Activated T-cell treated with anti-CD3 and anti-CD28 coated beads, Interleukin-2, amount 50 U/mL, for 48 hours (primary cell): Measurements from ENCODE around the gene NKPD1.

Source experiments
- DNase-seq, 2 experiments: peaks; one replicate each; pipeline ENCODE4 v3.0.0-alpha.2; 2020

The NKPD1 gene

DNA sequence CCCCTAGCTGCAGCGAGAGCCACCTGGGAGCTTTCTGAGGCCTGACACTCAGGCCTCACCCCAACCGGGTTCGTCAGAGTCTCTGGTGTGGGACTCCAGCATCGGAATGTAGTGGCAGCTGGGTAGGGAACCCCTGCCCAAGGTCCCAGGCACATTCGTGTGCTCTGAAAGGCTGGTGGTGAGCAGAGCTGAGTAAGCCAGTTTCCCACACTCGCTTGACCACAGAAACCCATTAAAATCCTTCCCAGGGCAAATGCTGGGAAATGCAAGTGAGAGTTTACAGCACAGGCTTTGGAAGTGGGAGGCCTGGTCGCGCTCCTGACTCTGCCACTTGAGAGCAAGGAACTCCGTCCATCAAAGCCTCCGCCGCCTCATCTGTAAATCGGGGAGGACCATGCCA, 13.0 kb upstream of the NKPD1 start:
- no peak for DNase-seq

DNA sequence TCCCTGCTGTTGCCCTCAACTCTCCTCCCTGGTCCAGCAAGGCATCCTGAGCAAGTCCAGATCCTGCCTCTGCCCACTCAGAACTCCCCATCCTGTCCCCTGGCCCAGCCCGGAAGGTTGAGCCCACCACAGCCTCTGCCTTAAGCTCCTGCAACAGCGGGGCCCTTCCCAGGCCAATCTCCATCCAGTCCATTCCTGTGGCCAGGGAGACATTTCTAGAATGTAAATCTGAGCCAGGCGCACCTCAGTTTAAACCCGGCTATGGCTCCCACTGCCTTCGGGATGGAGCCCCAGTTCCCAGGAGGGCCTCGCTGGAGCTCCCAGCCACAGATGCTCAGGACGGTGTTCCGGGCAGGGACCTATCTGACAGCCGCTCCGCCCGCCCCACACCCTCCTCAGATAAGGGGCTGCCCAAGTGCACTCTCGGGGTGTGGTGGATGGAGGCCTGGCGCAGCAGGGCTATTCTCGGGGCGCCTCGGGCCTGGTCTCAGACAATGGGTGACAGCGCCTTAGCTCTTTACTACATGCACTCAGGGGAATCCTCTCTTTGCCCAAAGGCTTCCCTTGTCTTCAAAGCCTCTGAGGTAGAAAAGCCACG, 11.9 kb upstream of the NKPD1 start:
- no peak for DNase-seq

DNA sequence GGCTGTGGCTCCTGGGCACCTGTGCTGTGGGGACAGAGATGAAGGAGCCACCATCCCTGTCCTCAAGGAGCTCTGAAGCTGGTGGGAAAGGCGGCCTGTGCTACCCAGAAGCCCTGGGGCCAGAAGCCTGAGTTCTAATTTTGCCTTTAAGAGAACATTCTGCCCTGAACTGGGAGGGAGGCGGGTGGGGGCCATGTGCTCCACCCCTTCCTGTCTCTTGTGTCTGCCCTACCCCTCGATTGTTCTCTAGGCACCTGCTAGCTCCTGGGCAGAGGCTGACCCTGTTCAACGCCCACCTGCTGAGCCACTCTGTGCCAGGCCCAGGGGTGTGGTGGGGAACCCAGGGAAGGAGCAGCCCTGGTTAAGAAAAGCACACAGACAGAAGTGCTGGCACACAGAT, 11.4 kb upstream of the NKPD1 start:
- DNase-seq = no peak

DNA sequence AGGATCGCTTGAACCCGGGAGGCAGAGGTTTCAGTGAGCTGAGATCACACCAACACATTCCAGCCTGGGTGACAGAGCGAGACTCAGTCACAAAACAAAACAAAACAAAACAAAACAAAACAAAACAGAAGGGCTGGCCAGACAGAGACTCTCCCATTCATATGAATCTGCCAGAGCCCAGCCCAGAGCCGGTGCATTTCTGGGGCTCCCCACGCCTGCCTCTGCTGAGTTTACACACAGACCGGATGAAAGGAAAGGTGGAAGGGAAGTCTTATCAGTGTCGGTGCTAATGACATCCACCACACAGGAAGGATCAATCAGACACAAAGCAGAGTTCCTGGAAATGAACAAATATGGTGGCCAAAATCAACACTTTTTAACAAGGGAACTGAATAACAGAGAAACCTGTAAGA, 10.4 kb upstream of the NKPD1 start:
- DNase-seq = peak in 1 of 2 experiments; percentile 54

DNA sequence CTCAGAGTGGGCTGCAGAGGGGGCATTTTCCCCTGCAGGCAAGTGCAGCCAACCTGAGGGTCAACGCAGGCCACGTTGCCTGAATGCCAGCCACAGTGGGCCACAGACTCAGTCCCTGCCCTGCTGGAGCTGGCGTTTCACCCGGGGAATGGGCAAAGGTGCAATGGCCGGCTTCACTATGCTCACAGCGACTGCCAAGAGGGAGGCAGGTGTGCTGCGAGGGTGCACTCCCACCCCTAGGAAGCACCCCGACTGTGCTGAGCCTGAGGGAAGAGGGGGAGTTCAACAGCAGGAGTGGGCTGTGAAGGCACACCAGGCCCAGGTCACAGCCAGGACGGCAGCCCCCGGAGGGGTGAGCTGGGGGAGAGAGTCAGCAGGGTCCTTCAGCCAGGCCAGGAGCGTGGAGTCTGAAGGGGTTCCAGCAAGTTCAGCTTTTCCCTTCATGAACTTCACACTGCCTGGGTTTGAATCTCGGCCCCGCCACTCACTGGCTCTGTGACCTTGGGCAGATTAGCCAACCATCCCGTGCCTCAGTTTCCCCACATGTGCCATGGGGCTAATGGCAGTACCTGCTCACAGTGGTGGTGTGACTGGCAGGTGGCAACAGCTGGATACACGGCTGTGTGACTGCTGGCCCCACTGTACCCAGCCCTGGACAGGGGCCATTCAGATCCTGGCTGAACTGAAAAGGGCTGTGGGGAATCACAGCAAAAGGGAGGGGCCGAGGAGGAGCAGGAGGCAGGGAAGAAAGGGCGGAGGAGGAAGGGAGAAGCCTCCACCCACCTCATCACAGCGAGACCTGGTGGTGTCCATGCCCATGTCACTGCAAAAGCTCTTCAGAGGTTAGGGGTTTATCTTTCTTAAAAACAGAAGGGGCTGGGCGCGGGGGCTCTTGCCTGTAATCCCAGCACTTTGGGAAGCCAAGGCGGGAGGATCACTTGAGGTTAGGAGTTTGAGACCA, 9.6 kb upstream of the NKPD1 start:
- DNase-seq = no peak

DNA sequence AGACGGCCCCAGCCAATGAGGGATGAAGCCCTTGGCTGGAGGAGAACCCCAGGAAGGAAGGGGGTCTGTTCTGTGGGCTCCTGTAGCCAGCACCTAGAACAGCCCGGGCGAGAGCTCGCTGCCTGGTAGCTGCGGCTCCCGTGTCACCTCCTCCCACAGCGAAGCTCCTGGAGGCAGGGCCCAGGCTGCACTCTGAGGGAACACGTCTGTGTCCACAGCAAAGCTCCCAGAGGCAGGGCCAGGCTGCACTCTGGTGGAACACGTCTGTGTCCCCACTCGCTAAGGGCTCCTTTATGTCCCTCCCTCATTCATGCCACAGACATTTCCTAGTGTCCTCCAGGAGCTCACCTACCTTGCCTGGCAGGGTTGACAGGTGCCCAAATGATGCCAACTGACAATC, 8.8 kb upstream of the NKPD1 start:
- DNase-seq = no peak

DNA sequence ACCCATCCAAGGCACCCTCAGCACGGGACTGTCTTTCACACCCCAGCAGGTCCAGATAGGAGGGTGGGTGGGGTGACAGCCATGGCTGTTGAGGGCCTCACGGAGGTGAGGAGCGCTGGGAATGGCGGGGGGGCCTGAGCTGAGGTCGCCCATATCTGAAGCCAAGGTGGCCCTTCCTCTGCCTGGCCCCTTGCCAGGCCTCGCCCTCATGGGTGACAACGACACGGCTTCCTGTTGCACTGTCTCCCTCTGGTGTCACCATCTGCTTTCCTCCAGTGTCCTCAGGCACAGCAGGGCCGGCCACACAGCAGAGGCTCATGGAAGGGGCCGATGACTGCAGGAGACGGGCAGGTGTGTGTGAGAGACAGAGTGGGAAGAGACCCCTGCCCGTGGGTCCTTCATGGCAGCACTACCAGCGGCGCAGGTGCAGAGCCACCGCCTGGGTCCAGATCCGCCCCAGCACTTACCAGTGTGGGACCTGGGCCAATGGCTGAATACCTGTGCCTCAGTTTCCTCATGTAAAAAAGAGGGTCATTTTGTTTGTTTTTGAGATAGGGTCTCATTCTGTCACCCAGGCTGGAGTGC, 8.1 kb upstream of the NKPD1 start:
- no peak for DNase-seq

DNA sequence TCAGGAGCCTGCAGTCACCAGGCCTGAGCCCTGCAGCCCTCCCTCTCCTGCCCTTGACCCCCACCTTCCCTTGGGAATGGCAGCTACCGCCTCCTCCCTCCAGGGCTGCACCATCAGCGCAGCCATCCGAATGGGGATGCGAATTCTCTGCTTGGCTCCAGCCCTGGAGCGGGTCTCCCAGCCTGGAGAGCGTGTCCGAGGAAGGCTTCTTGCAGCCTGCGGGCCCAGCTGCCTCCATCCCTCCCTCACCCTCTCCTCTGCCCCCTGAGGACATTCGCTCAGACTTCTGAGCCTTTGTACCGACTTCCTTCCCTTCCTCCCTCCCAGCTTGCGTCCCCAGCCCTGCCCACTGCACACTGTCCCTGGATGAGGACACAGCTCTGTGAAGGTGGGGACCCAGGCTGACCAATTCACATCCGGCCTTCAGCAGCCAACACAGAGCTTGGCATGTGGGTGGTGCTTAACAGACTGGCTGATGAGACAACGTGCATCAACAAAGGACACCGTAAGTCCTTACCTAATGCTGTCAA, 6.0 kb upstream of the NKPD1 start:
- no peak for DNase-seq

DNA sequence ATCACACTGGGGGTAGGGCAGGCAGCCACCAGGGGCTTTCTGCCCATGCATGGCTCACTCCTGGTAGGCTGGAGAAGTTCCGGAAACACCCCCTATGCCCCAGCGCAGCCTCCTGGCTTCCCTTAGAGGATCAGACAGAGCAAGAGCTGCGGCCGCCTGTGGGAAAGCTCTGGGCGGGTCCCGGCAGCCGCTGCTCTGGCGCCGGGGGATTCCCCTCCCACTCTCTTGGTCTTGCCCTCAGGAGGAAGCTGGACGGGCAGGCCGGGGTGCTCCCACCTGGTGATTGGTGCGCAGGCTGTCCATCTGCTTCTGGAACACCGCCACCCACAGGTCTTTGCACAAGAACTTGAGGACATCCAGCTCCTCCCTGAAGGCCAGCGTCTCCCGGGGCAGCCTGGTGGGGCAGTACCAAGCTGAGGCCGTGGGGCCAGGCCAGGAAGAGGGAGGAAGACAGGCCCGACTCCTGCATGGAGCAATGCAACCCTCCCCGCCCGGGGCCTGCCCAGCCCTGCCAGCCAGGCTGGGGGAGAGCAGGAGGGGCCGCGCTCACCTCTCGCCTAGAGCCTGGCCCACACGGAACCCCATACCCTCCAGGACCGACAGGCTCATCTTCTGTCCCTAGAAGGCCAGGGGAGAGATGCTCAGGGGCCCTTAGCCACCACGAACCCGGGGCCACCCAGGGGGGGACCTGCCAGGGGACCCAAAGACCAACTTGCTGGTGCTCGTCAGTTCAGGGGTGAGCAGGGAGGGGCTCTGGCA, 4.0 kb upstream of the NKPD1 start:
- peak; percentile 57 to 75 for DNase-seq

DNA sequence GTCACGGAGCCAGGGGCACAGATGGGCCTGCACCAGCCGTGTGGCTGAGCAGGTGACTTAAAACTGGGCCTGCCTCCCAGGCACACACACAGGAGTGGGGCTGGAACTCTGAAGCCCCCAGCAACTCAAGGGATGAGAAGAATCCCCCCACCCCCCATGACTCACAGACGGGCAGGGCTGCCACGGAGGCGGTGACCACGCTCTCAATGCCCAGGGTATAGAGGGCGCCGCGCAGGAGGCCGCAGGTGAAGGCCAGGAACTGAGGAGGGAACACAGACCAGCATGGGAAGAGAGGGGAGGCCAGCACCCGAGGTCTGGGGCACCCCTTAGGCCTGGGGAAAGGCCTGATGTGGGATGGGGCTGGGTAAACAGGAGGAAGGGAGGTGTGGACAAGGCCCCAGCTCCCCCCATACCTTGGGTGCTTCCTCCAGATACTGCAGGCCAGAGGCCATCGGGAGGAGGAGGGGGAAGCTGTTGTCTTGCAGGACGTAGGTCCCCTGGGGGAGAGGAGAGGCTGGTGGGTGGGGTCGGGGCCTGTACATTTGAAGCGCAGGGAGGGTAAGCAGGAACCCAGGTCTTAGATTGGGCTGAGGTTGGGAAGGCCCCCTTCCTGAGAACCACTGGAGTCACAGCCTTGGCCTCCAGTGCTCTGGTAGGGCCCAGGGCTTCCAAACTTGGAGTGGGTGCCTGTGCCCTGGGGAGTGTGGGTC, 3.1 kb upstream of the NKPD1 start:
- no peak for DNase-seq

DNA sequence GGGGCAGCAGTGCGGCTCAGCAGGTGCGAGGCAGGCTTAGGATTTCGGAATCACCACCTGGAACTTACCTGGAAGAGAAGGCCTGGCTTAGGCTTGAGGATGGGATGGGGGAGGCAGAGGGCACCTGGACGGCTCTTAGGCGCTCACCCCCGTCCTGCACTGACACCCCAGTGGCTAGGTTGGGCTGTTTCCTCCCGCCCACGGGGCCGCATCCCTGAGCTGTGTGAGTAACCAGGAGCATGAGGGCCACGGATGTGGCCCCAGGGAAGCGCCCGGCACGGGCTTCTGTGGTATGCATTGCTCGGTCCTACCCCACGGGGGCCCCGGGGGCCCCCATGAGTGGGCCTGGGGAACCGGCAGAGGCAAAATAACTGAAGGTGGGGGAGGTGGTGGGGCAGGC, 2.4 kb upstream of the NKPD1 start:
- DNase-seq = no peak

DNA sequence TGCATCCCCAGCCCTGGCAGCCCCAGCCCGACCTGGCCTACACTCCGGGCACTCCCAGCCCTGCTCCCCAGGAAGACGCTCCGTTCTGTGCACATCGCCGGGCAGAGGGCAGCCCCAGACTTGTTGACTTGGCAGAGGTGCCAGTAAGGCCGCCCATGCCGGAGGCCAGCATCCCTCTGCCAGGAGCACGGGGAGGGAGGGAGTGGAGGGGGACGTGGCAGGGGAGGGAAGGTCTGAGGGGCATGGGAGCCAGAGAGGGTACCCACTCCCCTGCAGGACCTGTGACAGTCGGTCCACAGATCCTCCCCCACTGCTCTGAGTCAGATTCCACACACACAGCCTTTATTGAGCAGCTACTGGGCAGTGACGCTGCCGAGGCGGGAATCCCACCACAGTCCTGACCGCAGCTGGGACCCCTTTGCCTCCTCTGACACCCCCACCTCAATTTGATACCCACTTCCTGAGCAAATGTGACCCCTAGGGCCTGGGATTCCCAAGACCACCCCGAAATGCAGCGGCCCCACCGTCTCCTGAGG, 1.9 kb upstream of the NKPD1 start:
- no peak for DNase-seq

DNA sequence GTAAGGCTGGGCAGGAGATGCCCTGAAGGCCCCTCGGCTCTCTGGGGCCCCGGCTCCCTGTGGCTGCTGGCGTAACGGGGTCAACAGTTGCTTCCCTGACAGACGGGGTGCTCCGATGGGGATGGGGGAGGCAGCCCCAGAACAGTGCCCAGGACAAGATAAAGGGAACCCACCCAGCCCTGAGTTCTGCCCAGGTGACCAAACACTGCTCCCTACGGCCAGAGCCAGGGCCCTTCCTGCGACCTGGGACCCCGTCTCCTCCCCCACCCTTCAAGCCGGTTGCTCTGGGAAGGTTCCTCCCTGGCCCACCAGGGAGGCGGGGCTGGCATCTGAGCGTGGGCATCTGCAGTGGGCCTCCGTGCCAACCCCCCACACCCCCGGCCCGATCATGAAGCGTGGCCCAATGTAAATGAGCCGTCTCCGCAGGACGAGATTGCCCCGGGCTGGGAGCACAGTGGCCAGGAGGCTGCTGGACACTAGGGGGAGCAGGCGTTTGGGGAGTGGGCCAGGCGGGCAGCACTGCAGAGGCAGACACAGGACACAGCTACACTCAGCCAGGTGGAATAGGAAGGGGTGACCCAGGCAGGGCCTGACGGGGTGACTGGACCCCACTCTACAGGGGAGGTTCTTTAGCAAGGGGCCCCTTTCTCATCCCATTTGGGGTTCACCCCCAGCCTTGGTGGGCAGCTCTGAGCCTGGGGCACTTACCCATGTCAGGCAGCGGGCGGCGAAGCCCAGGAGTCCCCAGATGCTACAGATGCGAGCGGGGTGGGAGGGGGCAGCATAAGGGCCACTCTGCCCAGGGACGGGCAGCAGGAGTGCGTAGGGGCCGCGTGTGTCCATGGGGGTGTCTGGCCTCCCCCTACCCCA, 1.2 kb upstream of the NKPD1 start:
- no peak for DNase-seq

DNA sequence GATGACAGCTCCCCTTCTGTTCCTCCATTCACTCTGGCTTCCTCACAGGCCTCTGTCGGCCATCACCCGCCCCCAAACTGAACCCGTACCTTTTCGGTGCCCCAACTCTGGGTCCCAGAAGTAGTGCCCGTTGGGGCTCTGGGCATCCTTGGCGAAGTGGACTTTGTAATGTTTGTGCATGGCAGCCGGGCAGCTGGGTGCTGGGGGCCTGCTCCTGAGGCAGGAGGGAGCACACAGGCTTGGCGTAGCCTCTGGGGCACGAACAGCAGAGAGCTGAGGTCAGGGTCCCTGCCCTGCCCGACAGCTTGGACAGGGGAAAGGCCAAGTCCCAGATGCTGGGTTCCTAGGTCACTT, 834 bp downstream of the NKPD1 start:
- DNase-seq = no peak

DNA sequence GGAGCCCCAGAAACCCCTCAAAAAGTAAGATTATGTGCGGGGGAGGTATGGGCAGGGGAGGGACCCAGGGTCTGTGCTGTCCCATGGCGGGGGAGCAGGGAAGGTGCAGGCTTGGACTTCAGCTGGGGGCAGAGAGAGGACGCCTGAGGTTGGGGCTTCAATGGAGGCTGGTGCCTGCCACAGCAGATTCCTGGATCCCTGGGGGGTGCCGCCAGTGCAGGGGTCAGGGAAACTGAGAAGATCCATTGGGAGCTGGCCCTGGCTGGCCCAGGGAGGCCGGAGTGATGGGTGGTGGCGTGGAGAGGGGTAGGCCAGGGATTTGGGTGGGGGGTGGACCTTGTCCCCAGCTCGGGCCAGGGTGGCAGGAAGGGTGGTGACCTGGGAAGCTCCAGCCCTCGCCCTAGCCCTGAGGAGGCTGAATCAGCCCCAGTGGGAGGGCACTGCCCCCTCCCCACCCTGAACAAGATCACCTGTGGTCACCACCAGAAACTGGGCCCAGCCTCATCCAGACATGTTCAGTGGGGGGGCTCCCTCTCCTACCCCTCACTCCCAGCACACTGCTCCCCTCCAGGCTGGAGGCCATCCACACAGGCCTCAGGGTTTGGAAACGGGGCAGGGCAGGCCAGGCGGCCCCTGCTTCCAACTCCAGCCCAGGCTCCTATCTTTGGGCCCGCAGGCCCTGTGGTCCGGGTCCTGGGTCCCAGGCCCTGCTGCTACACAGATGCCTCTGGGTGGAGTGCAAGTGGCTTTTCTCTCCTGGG, 1.4 kb downstream of the NKPD1 start:
- no peak for DNase-seq

DNA sequence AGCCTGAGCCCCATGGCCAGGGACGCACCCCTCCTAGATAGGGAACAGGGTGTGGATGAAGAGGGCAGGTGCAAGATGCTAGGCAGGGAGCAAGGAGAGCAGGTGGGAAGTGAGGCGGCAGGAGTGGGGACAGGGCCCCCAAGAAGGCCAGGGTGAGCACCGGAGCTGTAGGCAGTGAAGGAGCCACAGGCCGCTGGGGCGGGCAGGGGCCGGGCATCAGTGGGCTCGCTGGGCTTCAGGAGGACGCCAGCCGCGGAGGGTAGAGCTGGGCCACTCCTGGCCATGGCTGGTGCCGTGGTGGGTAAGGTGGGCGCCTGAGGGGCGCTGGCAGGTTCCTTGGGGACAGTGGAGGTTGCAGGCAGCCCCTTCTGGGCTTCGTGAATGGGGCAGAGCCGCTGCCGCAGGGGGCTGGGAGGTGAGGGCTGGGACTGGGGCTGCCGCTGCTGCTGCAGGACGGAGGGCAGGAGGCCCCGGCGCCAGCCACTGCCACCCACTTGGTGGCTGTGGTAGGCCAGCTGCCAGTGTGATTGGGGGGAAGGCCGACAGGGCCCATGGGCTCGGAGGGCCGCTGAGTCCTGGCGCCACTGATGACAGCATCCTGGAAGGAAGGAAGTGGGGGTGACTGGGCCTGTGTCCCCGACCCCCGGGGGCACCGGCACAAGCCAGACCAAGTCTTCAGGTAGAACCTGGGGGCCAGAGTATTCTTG, 2.1 kb downstream of the NKPD1 start:
- DNase-seq = no peak

DNA sequence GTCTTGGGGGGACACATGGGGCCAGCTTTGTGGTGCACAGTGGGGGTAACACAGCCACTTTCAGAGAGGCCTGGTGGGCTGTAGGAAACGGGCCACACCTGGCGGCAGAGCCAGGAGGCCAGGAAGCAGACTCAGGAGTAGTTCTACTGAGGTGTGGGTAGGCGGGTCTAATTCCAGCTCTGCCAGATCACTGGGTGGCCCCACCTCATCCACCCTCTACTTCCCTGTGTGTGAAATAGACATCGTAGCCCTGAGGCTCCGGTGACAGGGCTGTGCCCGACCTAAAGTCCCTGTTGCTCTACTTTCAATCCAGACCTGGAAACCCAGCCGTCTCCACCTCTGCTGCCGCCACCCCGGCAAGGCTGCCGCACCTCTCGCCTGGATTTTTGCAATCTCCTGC, 4.0 kb downstream of the NKPD1 start:
- DNase-seq = no peak

DNA sequence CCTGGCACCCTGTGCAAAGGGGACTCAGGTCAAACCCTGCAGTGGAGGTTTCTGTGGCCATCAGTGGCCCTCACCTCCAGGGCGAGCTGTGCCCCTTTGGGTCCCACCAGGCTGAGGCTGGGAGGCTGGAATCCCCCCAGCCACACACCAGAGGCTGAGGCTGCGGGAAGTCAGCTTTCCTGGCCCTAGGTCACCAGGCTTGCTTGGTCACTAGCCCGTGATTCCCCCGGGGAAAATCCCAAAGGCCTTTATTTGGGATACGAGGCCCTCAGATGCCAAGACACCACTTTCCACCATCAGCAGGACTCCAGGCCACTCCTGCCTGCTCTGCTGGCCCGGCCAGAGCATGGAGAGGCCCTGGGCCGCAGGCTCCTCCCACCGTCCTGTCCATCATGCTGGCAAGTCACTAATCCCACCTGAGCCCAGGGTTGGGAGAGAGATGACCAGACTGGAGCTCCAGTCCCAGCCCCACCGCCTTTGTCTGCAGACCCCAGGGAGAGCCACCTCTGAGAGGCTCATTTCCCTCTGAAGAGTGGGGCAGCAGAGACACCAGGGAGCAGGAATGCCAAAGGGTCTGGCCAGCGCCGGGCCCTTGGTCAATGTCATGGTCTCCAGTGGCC, 4.7 kb downstream of the NKPD1 start:
- no peak for DNase-seq
